Right atrium auricular region (tissue), 2 donors: ENCODE results near the gene DLGAP1. TPM values are rescaled to one million over a fixed set of nuclear protein-coding genes. Genes with fewer than 3 reads are reported as not detected.

Experiments used
- DNase-seq: peaks from one replicate; pipeline ENCODE4 v3.0.0-alpha.2; 2019; ENCODE audit warnings: low spot score
- H3K27ac ChIP-seq, 2 donors: fragments of 200-600 bp; sonication (generic); 1 replicate in 1 of 2; 2 replicates in 1 of 2; pipeline ENCODE4 v1.5.1; 2016 to 2019
- H3K27me3 ChIP-seq, 2 donors: fragments of 200-600 bp; sonication (generic); one replicate each; pipeline versions ENCODE4 v1.5.1 to v1.6.0; 2017 to 2019
- H3K36me3 ChIP-seq: fragments of 200-600 bp; sonication (generic); one replicate; pipeline ENCODE4 v1.5.1; 2016
- H3K4me1 ChIP-seq, 2 donors: fragments of 200-600 bp; sonication (generic); one replicate each; pipeline versions ENCODE4 v1.5.1 to v1.6.0; 2017 to 2019
- H3K4me3 ChIP-seq, 2 donors: fragments of 200-600 bp; sonication (generic); 1 replicate in 1 of 2; 2 replicates in 1 of 2; pipeline ENCODE4 v1.5.1; 2017 to 2019; ENCODE audit warnings: mild to moderate bottlenecking in 1 of 2, moderate library complexity in 1 of 2
- H3K9me3 ChIP-seq, 2 donors: fragments of 200-600 bp; sonication (generic); one replicate each; pipeline ENCODE4 v1.5.1; 2019
- total RNA-seq, 2 donors: library from RNA; depleted of rRNA; stranded (reverse); fragments of >200 nt; gene quantifications; one replicate each; pipeline ENCODE4 v1.1.0, GENCODE V29; 2016
- TF ChIP-seq, protein P1 (sequence below), 2 donors: fragments of 200-600 bp; sonication (generic); IDR thresholded peaks; one replicate each; pipeline ENCODE4 v1.5.1; 2019; ENCODE audit warnings: antibody characterized with exemption in 2 of 2

Gene DLGAP1
- total RNA-seq, 2 donors from 2014 or later, result 0.56 to 1.1 TPM

DNA sequence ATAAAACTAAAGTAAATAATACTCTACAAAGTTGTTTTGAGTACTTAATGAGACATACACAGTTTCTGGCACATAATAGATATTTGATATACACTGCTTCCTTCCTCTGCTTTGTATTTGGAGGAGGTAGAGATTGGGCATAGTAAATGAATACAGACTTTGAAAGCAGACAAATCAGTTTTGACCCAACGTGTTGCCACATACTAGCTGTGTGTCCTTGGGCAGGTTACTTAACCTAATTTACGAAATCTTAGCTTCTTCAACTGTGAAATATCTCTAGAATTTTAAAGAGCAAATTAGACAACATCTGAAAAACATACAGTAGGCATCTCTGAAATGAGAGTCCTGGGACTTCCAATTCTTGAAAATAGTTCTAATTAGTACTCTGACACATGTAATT lies 579.7 kb downstream of the DLGAP1 start:
- no peak for DNase-seq
- no peak overlapping the region for H3K27ac ChIP-seq
- TF ChIP-seq, protein P1, sequence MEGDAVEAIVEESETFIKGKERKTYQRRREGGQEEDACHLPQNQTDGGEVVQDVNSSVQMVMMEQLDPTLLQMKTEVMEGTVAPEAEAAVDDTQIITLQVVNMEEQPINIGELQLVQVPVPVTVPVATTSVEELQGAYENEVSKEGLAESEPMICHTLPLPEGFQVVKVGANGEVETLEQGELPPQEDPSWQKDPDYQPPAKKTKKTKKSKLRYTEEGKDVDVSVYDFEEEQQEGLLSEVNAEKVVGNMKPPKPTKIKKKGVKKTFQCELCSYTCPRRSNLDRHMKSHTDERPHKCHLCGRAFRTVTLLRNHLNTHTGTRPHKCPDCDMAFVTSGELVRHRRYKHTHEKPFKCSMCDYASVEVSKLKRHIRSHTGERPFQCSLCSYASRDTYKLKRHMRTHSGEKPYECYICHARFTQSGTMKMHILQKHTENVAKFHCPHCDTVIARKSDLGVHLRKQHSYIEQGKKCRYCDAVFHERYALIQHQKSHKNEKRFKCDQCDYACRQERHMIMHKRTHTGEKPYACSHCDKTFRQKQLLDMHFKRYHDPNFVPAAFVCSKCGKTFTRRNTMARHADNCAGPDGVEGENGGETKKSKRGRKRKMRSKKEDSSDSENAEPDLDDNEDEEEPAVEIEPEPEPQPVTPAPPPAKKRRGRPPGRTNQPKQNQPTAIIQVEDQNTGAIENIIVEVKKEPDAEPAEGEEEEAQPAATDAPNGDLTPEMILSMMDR (IDR thresholded peaks at IDR 0.05), result no peak

DNA sequence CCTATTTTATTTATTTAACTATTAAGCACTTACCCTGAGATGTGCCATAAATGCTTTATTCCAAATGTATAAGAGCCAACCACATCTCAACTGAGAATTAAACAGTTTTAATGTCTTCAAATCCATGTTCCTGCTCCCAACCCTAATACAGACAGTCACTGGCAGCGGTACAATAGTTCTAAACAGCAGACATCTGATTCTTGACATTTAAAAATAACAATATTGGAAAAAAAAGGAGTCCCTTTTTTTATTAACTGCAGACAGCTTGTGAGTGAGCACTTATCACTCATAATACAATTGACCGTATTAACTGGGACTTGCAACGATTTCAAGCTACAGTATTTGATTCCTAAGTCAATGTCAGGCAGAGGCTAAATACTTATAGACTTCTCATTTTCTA lies 580.5 kb downstream of the DLGAP1 start:
- Histone ChIP-seq H3K36me3 (no peaks in the 10 kb centered on the region), H3K4me3 (peak overlapping the region in 1 of 2 donors; percentile 3), H3K27me3 (no peaks in the 10 kb centered on the region), H3K4me1 (no peaks in the 10 kb centered on the region), H3K27ac (no peak overlapping the region), H3K9me3 (no peaks in the 10 kb centered on the region)
- no peak for DNase-seq
- TF ChIP-seq, protein P1 (IDR thresholded peaks at IDR 0.05), result no peak

More for the DNA sequence above, 579.7 kb downstream of the DLGAP1 start:
- Histone ChIP-seq H3K4me3 (no peak overlapping the region), H3K27me3 (no peaks in the 10 kb centered on the region), H3K36me3 (no peaks in the 10 kb centered on the region), H3K9me3 (no peaks in the 10 kb centered on the region), H3K4me1 (no peaks in the 10 kb centered on the region)

DNA sequence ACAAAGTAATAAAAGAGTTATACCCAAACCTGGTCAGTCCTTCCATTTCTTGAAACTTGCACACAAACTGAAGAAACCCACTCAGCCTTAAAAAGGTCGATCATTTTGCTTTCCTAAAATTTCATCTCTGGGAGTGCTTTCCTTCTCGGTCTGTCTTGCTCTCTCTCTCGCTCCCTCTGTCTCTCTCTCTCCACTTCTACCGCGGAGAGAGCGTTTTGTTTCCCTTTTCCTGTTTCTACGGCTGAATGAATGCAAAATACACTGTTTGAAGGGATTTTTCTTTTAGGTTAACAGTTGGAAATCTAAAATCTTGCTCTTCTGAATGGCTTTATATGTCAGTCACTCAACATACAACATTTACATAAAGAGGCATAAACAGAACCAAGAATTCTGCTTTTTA lies 581.0 kb downstream of the DLGAP1 start:
- Histone ChIP-seq H3K27me3 (no peaks in the 10 kb centered on the region), H3K9me3 (no peaks in the 10 kb centered on the region), H3K4me1 (no peaks in the 10 kb centered on the region), H3K4me3 (peak overlapping the region in 1 of 2 donors; percentile 3), H3K27ac (no peak overlapping the region), H3K36me3 (no peaks in the 10 kb centered on the region)
- TF ChIP-seq, protein P1 (IDR thresholded peaks at IDR 0.05), result no peak
- DNase-seq, result no peak

DNA sequence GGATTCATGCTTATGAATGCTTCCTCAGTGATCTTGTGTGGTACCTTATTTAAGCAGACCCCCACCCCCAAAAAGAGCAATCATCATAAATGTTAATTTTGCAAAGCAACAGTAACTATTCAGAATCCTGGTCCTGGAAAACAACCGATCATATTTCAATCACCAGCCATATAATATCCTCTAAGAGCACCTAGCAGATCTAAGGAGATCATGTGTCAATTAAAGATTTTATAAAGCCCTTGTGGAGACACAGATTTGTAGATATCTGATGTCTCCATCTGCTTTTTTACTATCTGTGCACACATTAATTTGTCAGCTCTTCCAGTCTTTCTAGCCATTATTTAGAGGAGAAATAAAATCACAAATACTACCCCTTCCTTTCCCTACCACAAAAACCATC lies 581.4 kb downstream of the DLGAP1 start:
- TF ChIP-seq, protein P1 (IDR thresholded peaks at IDR 0.05), result no peak
- no peak overlapping the region for H3K27ac ChIP-seq
- peak overlapping the region in 1 of 2 donors; percentile 3 for H3K4me3 ChIP-seq
- H3K4me1 ChIP-seq, result no peaks in the 10 kb centered on the region
- no peaks in the 10 kb centered on the region for H3K36me3 ChIP-seq
- no peak for DNase-seq
- H3K27me3 ChIP-seq, result no peaks in the 10 kb centered on the region
- no peaks in the 10 kb centered on the region for H3K9me3 ChIP-seq

DNA sequence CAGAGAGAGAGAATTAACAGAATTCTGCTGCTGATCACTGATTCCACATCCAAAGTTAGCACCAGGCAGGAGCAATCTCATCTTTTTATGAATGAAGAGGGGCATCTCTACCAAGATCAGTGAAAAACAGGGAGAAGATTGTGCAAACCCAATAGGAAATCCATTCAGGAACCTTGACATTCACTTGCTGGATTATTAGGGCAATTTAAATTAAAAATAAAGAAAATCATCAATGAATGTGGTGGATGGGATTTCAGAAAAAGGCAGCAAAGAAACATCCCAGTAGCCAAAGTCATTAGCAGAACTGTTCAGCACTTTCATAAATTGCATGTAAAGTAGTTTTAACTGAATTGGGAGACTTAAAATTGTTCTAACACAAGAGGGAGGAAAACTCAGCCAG lies 581.9 kb downstream of the DLGAP1 start:
- TF ChIP-seq, protein P1 (IDR thresholded peaks at IDR 0.05), result no peak
- no peaks in the 10 kb centered on the region for H3K36me3 ChIP-seq
- H3K4me1 ChIP-seq, result peaks cover 0 to under 1% of the 10 kb centered on the region in 2 donors
- no peak overlapping the region for H3K27ac ChIP-seq
- DNase-seq, result no peak
- no peaks in the 10 kb centered on the region for H3K27me3 ChIP-seq
- no peaks in the 10 kb centered on the region for H3K9me3 ChIP-seq
- H3K4me3 ChIP-seq, result no peak overlapping the region

DNA sequence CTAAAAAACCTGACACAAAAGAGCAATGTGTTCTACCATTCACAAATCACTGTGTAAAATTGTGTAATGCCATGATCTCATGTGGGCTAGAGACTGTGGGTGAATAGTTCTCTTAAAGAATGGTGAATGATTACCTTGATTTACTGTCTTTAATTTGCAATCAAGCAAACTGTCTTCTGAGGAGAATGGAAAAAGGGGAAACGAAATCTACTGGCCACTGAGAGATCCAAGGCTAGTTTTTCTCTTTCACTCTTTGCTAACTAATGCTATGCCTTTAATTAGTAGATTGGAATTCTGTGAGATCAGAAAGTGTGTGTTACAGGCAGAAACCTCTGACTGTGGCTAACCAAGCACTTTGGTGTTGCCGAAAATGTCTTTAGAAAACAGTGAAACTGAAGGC lies 582.5 kb downstream of the DLGAP1 start:
- Histone ChIP-seq H3K27me3 (no peaks in the 10 kb centered on the region), H3K9me3 (no peaks in the 10 kb centered on the region), H3K27ac (no peak overlapping the region), H3K4me3 (no peak overlapping the region), H3K36me3 (no peaks in the 10 kb centered on the region), H3K4me1 (peaks cover 0 to 6% of the 10 kb centered on the region in 2 donors)
- TF ChIP-seq, protein P1 (IDR thresholded peaks at IDR 0.05), result no peak
- DNase-seq, result no peak
